GM21515 (cell line): ENCODE results near the gene SLC9A9.
"Not testable (repeated sequence)": the region's sequence is repeated elsewhere in the genome, so short reads cannot be mapped to it uniquely, and the experiment has no call there.

Experiments
- ATAC-seq: cut with Tn5 transposase; IDR thresholded peaks from one replicate; pipeline ENCODE4 v1.9.1; 2021; ENCODE audit not compliant: unreplicated experiment

SLC9A9 gene

GRCh38 chr3:143567823-143568222 lies 280.4 kb downstream of the SLC9A9 start:
- no peak for ATAC-seq

DNA sequence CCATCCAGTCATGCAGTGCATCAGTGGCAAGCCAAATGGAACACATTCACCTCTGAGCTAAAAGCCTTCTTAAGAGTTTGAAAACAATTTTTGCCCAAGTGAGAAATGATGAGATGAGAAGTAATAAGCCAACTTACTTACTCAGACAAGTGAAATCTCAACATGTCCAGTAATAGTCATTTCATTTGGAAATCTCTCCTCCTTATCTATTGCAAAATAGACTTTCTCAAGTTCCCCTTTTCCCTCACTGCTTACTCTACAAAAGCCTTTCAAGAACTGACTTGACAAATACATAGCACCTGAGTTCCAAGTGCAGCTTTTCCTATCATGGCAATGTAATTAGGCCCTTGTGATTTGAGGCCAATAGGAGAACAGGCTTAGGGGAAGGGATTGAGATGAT lies 282.3 kb downstream of the SLC9A9 start:
- no peak for ATAC-seq

DNA sequence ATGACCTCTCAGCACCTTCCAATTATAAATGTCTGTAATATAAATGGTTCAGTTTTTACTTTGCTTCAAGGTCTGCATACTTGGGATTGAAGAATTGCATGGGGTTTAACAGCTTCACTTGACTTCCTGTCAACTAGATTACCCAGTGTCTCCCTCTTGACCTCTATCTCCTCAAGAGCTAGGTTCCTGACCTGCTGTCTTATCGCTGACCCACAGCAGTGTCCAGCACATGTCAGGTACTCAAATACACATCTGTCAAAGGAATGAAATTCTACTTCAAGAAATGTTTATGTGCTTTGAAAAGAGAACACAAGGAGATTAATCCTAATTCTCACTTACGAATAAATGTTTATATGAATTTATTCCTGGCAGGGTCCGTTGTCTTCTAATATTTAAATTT lies 284.5 kb downstream of the SLC9A9 start:
- ATAC-seq, result no peak

GRCh38 chr3:143562789-143563188 lies 285.5 kb downstream of the SLC9A9 start:
- ATAC-seq, result no peak

DNA sequence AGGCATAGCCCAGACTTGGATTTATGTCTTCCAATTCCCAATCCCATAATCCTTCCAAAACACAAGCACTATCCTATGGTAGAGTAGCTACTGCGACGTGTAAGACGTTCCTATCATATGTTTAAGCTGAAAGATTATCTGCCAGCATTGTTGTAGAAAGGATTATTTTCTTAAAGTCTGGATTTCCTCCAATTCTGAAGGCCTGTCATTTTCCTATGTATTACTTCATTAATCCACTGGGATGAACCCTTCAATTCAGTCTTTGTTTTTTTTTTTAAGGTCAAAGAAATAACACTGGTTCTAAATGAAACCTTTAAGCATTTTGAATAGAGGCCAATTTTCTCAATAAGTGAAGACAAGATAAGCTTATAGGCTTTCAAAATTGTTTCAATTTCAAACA lies 289.0 kb downstream of the SLC9A9 start:
- no peak for ATAC-seq

DNA sequence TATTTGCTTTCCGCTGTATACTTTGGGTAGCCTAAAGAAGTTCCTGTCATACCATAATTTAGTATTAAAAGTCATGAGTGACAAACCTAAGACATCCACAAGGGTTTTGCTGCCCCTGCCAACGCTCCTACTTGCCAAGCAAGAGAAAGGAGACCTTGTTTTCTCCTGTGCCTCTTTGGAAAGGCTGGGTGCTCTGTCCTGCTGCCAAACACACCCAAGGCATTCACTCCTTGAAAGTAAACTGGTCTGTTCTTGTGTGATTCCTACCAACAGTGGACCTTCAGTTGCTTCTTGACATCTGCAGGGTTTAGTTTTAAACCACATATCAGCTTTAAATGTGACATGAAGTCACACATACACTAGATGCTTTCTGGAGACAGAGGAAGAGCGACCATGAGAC lies 295.4 kb downstream of the SLC9A9 start:
- ATAC-seq, result no peak

DNA sequence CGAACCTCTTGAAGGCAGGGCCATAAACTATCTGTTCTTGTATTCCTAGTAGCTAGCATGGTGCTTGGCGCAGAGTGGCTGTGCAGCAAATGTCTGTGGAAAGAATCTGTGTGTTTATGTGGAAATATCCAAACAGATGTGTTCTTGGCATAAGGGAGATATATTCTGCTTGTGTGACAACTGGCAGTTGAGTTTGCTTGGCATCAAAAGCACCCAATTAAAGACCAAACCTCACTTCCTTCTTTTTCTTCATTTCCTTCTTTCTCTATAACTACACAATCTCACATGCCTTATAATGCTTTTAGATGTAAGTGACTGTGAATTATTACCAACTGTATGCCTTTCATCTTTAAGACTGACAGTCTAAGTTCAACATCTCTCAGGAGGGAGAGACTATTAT lies 296.5 kb downstream of the SLC9A9 start:
- ATAC-seq, result no peak

DNA sequence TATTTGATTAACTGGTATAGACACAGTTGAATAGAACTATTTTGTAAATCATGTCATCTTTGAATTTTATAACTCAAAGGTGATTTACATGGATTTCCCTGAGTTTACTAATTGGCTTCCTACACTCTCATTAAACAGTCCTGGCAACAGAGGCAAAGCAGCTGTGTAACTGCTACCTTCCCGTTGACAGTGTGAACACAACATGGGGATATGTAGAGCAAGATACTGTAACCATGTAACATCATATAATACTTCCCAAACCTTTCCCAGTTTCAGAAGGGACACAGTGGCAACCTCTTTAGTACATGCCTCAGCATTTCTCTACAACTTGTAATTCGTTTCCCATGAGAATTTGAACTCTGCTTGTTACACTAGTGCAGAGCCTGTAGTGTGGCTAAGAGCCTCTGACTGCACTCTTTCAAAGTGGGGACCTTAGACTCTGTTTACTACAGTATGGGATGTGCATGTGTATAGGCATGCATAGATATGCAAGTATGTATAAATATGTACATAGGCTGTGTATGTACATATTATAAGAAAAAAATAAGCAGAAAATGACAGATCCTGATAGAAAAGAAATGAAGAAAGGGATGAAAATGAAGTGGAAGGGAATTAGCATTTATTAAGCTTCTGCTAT lies 299.3 kb downstream of the SLC9A9 start:
- ATAC-seq, result no peak

DNA sequence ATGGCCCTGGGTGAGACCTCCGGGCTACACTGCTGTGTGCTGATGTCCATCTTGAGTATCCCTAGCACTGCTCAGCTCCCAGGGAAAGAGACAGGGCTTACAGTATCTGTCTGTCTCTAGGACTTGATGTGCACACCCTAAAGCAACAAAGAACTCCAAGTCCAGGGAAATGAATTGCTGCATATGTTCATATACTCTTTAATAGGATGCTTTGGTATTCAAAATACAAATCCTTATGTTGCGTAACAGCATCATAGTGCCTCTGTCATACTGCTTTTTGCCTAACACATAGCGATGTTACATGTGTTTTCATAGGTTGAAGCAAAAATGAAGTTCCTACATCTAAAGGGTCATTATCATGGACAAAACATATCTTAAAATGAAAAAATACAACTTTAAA lies 299.9 kb downstream of the SLC9A9 start:
- ATAC-seq, result no peak

DNA sequence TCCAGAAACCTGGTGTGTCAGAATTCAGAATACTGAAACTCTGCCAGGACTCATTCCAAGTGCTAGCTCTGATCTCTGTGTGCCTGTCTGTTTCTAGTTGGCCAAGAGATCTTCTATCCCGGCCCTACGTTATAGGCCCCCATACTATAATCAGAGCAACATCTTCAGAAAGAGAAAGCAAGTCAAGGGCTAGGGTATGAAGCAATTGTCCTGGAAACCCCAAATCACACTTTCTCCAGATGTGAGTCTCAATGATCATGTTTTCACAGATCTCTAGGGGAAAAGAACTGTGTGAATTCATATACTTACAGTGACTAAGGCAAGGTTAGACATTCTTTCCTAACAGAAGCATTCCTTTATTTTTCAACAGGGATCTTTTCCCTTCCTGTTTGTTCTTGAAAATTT lies 309.7 kb downstream of the SLC9A9 start:
- ATAC-seq, result no peak

DNA sequence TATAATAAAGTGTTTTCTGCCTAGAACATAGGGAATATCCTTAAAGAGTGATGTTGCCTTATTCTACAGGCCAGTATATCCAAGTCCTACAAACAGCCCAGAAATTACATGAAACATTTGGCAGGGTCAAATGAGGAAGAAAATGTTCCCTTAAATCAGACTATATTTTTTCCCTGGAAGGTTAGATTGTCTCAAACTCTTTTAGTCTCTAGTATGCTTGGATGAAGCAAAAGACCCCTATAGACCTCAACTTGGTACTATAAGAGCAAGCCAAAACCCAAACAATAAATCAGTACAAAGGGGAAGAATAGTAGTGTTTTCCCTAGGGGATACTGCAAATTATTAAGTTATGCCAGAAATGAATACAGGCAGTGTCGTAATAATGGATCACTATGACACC lies 310.2 kb downstream of the SLC9A9 start:
- no peak for ATAC-seq

DNA sequence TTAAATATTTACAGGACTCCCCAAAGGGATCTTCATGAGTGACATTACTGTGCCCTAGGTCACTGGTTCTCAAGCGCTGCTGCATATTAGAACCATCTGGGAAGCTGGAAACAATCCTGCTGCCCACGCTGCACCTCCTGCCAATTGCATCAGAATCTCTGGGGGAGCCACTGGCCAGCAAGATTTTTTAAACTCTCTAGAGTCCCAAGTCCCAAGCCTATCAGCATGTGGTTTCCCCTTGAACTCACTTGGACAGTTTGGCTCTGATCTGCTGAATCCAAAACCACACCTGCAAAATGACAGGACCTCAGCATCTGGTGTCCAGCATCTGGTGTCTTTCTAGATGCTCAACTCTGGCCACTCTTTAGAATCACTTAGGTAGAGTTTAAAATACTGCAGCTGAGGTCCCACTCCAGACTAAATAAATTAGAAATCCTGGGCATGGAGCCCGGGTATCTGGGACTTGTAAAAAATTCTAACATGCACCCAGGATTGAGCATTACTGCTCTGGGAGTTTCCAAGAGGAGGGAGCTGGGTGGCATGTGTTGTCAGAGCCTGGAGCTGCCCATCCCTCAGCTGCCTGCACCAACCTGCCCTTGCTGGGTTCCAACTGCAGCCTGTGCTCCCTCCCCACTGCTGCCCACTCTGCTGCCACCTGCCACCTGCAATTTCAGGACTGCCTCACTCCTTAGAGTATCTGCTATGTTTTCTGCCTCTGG lies 311.3 kb downstream of the SLC9A9 start:
- no peak for ATAC-seq

- peak; percentile 97 for ATAC-seq
These were observed 312.1 kb downstream of the SLC9A9 start for GRCh38 chr3:143535994-143536784.

- ATAC-seq, result no peak
These were observed 314.9 kb downstream of the SLC9A9 start for GRCh38 chr3:143533391-143533790.

GRCh38 chr3:143532091-143532490 lies 316.2 kb downstream of the SLC9A9 start:
- no peak for ATAC-seq

DNA sequence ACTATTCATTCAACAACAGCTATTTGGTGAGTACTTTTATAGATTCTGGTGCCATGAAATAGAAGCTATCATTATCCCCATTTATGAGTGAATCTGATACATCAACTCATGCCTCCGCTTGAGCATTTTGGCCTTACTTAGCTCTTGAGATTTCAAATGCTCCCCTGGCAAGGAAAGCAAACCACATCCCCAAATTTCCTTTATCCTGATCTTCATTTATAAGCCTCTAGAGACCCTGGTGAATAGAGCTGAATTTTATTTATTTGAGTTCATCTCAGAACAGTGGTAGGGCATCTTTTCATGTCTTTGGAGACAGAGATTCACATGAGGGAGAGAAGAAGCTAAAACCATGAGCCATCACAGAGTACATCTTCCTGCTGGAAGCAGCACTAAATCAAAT lies 317.2 kb downstream of the SLC9A9 start:
- ATAC-seq, result no peak

GRCh38 chr3:143529798-143530197 lies 318.5 kb downstream of the SLC9A9 start:
- no peak for ATAC-seq

DNA sequence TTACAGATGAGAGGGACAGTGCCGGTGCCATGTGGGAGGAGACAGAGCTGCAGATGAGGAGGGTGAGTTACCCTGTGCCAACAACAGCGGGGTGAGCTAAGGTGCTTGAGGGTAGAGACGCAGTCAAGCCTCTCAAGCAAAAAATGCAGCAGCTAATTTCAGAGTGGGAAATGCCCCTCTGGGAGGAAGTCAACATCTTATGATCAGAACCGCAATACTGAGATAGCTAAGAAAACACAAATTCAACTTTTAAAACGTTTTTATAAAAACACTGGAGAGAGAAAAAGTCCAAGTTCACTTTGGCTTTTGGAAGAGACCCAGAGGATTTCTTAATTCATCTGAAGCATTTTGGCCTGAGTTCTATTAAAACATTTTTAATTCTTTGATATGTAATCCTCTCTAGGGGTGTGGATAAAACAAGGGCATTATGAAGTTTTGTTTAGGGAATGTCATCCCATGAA lies 319.2 kb downstream of the SLC9A9 start:
- no peak for ATAC-seq

DNA sequence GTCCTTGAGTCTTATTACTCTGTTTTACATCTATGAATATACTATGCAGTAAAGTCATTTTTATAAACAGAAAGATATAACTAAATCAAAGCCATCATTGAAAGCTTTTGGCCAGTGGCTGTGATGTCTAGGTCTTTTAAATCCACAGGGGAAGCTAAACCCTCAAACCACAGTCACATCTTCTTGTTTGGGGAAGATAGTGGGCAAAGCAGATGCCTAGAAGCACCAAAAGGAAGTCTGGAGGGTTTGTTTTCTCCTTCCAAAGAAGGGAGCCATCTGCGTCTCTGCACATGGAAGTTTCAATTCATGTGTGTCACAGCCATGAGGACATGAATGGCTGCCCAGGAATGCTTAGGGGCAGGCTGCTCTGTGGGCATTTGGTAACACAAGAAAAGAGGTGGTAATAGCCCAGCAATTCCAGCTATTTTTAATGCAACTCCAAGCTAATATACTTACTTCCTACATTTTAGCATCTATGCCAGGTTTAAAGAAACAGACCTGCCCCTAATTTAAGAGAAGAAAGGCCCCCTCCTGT lies 322.2 kb downstream of the SLC9A9 start:
- no peak for ATAC-seq

- ATAC-seq, result no peak
These were observed 322.9 kb downstream of the SLC9A9 start for GRCh38 chr3:143525408-143525807.

DNA sequence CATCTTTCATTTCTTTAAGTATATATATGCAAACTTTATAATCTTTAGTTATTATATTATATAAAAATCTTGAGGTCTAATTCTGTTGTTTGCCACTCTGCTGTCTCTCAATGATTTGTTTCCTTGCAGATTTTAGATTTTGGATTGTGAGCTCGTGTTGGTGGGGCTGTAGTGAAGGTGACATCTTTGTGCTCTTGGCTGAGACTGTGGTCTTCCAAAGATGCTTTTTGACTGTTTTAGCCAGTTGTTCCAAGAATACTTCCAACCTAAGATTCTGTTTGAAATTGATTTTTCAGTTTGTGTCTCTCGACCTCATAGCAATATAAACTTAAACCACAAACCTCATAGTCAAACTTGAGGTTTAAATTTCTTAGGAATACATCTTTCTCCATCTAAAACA lies 326.5 kb downstream of the SLC9A9 start:
- no peak for ATAC-seq

GRCh38 chr3:143517131-143517530 lies 331.1 kb downstream of the SLC9A9 start:
- ATAC-seq, result not testable (repeated sequence)
